ENCODE data around the gene IMMP2L.

IMMP2L gene

GRCh38 chr7:110894111-110894510, 668.2 kb downstream of the IMMP2L start:
- no peak for DNase-seq

- DNase-seq = no peak
These were observed 671.1 kb downstream of the IMMP2L start for GRCh38 chr7:110891197-110891596.

GRCh38 chr7:110890101-110890500, 672.2 kb downstream of the IMMP2L start:
- DNase-seq = no peak

GRCh38 chr7:110889335-110889734, 673.0 kb downstream of the IMMP2L start:
- DNase-seq = no peak

- no peak for DNase-seq
These were observed 673.7 kb downstream of the IMMP2L start for GRCh38 chr7:110888641-110889040.

- DNase-seq = no peak
These were observed 676.8 kb downstream of the IMMP2L start for GRCh38 chr7:110885474-110885873.

- no peak for DNase-seq
These were observed 680.6 kb downstream of the IMMP2L start for GRCh38 chr7:110881721-110882120.

- DNase-seq = no peak
These were observed 681.3 kb downstream of the IMMP2L start for GRCh38 chr7:110880971-110881370.

- no peak for DNase-seq
These were observed 685.3 kb downstream of the IMMP2L start for GRCh38 chr7:110877016-110877415.

- no peak for DNase-seq
These were observed 686.9 kb downstream of the IMMP2L start for GRCh38 chr7:110875346-110875745.

- no peak for DNase-seq
These were observed 690.4 kb downstream of the IMMP2L start for GRCh38 chr7:110871856-110872255.

- DNase-seq = no peak
These were observed 691.4 kb downstream of the IMMP2L start for GRCh38 chr7:110870926-110871325.

- no peak for DNase-seq
These were observed 693.8 kb downstream of the IMMP2L start for GRCh38 chr7:110868458-110868857.

- no peak for DNase-seq
These were observed 694.5 kb downstream of the IMMP2L start for GRCh38 chr7:110867771-110868170.

GRCh38 chr7:110863258-110863657, 699.0 kb downstream of the IMMP2L start:
- no peak for DNase-seq

- no peak for DNase-seq
These were observed 701.1 kb downstream of the IMMP2L start for GRCh38 chr7:110861163-110861562.

- DNase-seq = no peak
These were observed 705.2 kb downstream of the IMMP2L start for GRCh38 chr7:110857106-110857505.

GRCh38 chr7:110856704-110857103, 705.6 kb downstream of the IMMP2L start:
- DNase-seq = no peak

- DNase-seq = no peak
These were observed 707.6 kb downstream of the IMMP2L start for GRCh38 chr7:110854651-110855050.

- DNase-seq = no peak
These were observed 708.1 kb downstream of the IMMP2L start for GRCh38 chr7:110854166-110854565.

GRCh38 chr7:110853263-110853662, 709.0 kb downstream of the IMMP2L start:
- no peak for DNase-seq

GRCh38 chr7:110852156-110852940, 709.9 kb downstream of the IMMP2L start:
- DNase-seq = no peak

GRCh38 chr7:110850224-110850623, 712.1 kb downstream of the IMMP2L start:
- DNase-seq = no peak

GRCh38 chr7:110842796-110843195, 719.5 kb downstream of the IMMP2L start:
- no peak for DNase-seq
